ENCODE data around the gene VPS72. TPM values are rescaled to one million over a fixed set of nuclear protein-coding genes. Genes with fewer than 3 reads are reported as not detected.

The VPS72 gene
- total RNA-seq, 1 experiment from 2014 or later: 80.1 TPM

- Mint-ChIP-seq H3K4me1 (ENCODE audit: low read depth, unreplicated experiment) (peaks cover 12% of the 10 kb centered on the region), H3K4me3 (ENCODE audit: unreplicated experiment) (peak within 1 kb of the TSS; percentile 86), H3K27me3 (ENCODE audit: insufficient read depth, unreplicated experiment) (no peaks in the 10 kb centered on the region), H3K27ac (ENCODE audit: unreplicated experiment) (peak within 1 kb of the TSS; percentile 10), H3K36me3 (ENCODE audit: insufficient read depth, unreplicated experiment) (peaks cover 4% of the 10 kb centered on the region), H3K9me3 (ENCODE audit: unreplicated experiment) (no peaks in the 10 kb centered on the region)
- Histone ChIP-seq H3K4me3 (ENCODE audit: low read depth, low read length) (peak within 1 kb of the TSS; percentile 80), H3K9me3 (no peaks in the 10 kb centered on the region), H3K4me1 (peaks cover 16% of the 10 kb centered on the region), H3K36me3 (ENCODE audit: control insufficient read depth, insufficient read depth, low read length) (no peaks in the 10 kb centered on the region), H3K27me3 (replicated peaks; ENCODE audit: control insufficient read depth, insufficient read depth, low read length) (no peaks in the 10 kb centered on the region)
- DNase-seq: peak; percentile 93 to 95
- intact Hi-C loops (cut with micrococcal nuclease; ENCODE audit: unreplicated experiment): loop anchor here (2.0 kb wide), 2 partner anchors 16 to 76 kb away; partner anchors contain the start of gene GABPB2
- POLR2A ChIA-PET: no interaction called here
- CTCF ChIA-PET: interaction anchor here (1.5 kb wide), 1 partner anchor 15 kb away, joined by 4 read pairs; no protein-coding TSS in a partner anchor
- TSS peak; percentile 30 for BruUV-seq (replicated peaks)
- TF ChIP-seq, protein P1, sequence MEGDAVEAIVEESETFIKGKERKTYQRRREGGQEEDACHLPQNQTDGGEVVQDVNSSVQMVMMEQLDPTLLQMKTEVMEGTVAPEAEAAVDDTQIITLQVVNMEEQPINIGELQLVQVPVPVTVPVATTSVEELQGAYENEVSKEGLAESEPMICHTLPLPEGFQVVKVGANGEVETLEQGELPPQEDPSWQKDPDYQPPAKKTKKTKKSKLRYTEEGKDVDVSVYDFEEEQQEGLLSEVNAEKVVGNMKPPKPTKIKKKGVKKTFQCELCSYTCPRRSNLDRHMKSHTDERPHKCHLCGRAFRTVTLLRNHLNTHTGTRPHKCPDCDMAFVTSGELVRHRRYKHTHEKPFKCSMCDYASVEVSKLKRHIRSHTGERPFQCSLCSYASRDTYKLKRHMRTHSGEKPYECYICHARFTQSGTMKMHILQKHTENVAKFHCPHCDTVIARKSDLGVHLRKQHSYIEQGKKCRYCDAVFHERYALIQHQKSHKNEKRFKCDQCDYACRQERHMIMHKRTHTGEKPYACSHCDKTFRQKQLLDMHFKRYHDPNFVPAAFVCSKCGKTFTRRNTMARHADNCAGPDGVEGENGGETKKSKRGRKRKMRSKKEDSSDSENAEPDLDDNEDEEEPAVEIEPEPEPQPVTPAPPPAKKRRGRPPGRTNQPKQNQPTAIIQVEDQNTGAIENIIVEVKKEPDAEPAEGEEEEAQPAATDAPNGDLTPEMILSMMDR (IDR thresholded peaks at IDR 0.05; ENCODE audit: insufficient read depth in 1 of 2, low read depth in 1 of 2, low read length in 1 of 2, severe bottlenecking in 1 of 2, unreplicated experiment in 1 of 2): no peak
Observed at GRCh38 chr1:151146412-151147131, 43.4 kb downstream of the VPS72 start, which contains the start of gene SEMA6C. TSS of gene SEMA6C (minus strand) at chr1:151146631. CDS start at chr1:151142621, 4,010 bp downstream.

- H3K4me3 ChIP-seq (ENCODE audit: low read depth, low read length): peak overlapping the region; percentile 80
- POLR2A ChIA-PET: no interaction called here
- no peak for DNase-seq
- TF ChIP-seq, protein P1 (IDR thresholded peaks at IDR 0.05; ENCODE audit: insufficient read depth in 1 of 2, low read depth in 1 of 2, low read length in 1 of 2, severe bottlenecking in 1 of 2, unreplicated experiment in 1 of 2): no peak
- CTCF ChIA-PET: no interaction called here
- no peak overlapping the region for H3K27ac Mint-ChIP-seq (ENCODE audit: unreplicated experiment)
- no peaks in the 10 kb centered on the region for H3K27me3 Mint-ChIP-seq (ENCODE audit: insufficient read depth, unreplicated experiment)
- H3K36me3 ChIP-seq (ENCODE audit: control insufficient read depth, insufficient read depth, low read length): no peaks in the 10 kb centered on the region
- H3K4me1 Mint-ChIP-seq (ENCODE audit: low read depth, unreplicated experiment): peaks cover 12% of the 10 kb centered on the region
- H3K4me1 ChIP-seq: peaks cover 16% of the 10 kb centered on the region
- peak overlapping the region; percentile 86 for H3K4me3 Mint-ChIP-seq (ENCODE audit: unreplicated experiment)
- H3K9me3 ChIP-seq: no peaks in the 10 kb centered on the region
- no peaks in the 10 kb centered on the region for H3K9me3 Mint-ChIP-seq (ENCODE audit: unreplicated experiment)
- BruUV-seq (replicated peaks): no TSS peak
- H3K27me3 ChIP-seq (replicated peaks; ENCODE audit: control insufficient read depth, insufficient read depth, low read length): no peaks in the 10 kb centered on the region
- H3K36me3 Mint-ChIP-seq (ENCODE audit: insufficient read depth, unreplicated experiment): peaks cover 4% of the 10 kb centered on the region
- intact Hi-C loops (cut with micrococcal nuclease; ENCODE audit: unreplicated experiment): loop anchor here (2.0 kb wide), 2 partner anchors 15 to 75 kb away; partner anchors contain the start of gene GABPB2
Observed at GRCh38 chr1:151146072-151146411, 44.0 kb downstream of the VPS72 start.

- Mint-ChIP-seq H3K27ac (ENCODE audit: unreplicated experiment) (no peak overlapping the region), H3K4me3 (ENCODE audit: unreplicated experiment) (peak overlapping the region; percentile 86), H3K27me3 (ENCODE audit: insufficient read depth, unreplicated experiment) (no peaks in the 10 kb centered on the region), H3K4me1 (ENCODE audit: low read depth, unreplicated experiment) (peaks cover 12% of the 10 kb centered on the region), H3K9me3 (ENCODE audit: unreplicated experiment) (no peaks in the 10 kb centered on the region), H3K36me3 (ENCODE audit: insufficient read depth, unreplicated experiment) (peaks cover 4% of the 10 kb centered on the region)
- H3K36me3 ChIP-seq (ENCODE audit: control insufficient read depth, insufficient read depth, low read length): no peaks in the 10 kb centered on the region
- TF ChIP-seq, protein P1 (IDR thresholded peaks at IDR 0.05; ENCODE audit: insufficient read depth in 1 of 2, low read depth in 1 of 2, low read length in 1 of 2, severe bottlenecking in 1 of 2, unreplicated experiment in 1 of 2): no peak
- H3K9me3 ChIP-seq: no peaks in the 10 kb centered on the region
- intact Hi-C loops (cut with micrococcal nuclease; ENCODE audit: unreplicated experiment): loop anchor here (2.0 kb wide), 2 partner anchors 15 to 75 kb away; partner anchors contain the start of gene GABPB2
- H3K4me1 ChIP-seq: peaks cover 16% of the 10 kb centered on the region
- peak overlapping the region; percentile 80 for H3K4me3 ChIP-seq (ENCODE audit: low read depth, low read length)
- H3K27me3 ChIP-seq (replicated peaks; ENCODE audit: control insufficient read depth, insufficient read depth, low read length): no peaks in the 10 kb centered on the region
- DNase-seq: no peak
- no TSS peak for BruUV-seq (replicated peaks)
- ChIA-PET CTCF (interaction anchor here (1.1 kb wide), 1 partner anchor 46 kb away, joined by 4 read pairs; no protein-coding TSS in a partner anchor), POLR2A (interaction anchor here (0.5 kb wide), 1 partner anchor 68 kb away, joined by 4 read pairs; no protein-coding TSS in a partner anchor)
Observed at GRCh38 chr1:151145304-151146071, 44.5 kb downstream of the VPS72 start.
